ENCODE data around the gene KCNN2.

The KCNN2 gene

DNA sequence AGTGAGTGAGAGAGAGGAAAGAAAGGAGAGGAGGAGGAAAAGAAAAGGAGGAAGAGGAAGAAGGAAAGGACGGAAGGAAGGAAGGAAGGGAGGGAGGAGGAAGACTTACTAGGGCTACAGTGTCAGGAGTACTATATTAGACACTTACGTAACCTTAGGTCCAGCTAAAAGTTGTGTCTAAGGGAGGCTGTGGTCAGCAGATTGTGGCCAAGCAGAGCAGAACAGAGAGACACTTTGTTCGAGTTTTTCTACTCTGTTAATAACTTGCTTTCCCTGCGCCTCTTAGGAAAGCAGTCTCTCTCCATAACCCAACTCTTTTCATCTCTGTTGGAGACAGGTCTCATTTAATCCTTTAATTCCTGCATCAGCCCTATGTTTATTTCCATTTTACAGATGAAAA is 138.9 kb downstream of the KCNN2 start:
- no peak overlapping the region for H3K27ac ChIP-seq (ENCODE audit: low read depth, low read length, severe bottlenecking)
- 91 to 99% methylated on average over 1 to 4 of the region's 4 CpGs for WGBS, 2 experiments (ENCODE audit: insufficient coverage in 2 of 2)

DNA sequence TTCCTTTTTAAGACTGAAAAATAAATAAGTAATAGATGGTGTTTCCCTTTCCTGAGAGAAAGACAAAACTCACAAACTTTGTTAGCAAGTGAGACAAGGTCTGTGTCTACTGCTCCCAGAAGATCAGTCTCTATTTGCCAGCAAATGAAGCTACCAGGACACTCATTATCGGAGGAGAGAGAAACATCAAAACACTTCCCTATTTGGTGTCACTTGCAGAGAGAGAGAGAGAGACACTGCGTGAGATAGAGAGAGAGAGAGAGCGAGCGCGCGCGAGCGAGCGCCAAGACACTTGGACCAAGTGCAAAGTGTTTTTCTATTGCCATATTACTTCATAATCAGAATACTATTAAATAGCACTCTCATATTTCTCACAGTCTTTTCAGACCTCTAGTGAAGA is 142.7 kb downstream of the KCNN2 start:
- Histone ChIP-seq H3K27ac (ENCODE audit: low read depth, low read length, severe bottlenecking) (no peak overlapping the region), H3K36me3 (ENCODE audit: control insufficient read depth, insufficient read depth, low read length) (no peaks in the 10 kb centered on the region), H3K4me3 (ENCODE audit: extremely low read depth, insufficient read depth, low read length, poor library complexity, severe bottlenecking) (no peak overlapping the region), H3K9me3 (ENCODE audit: control insufficient read depth, low read length) (no peaks in the 10 kb centered on the region), H3K4me1 (ENCODE audit: control insufficient read depth, insufficient read depth, low read length, poor library complexity, severe bottlenecking) (no peaks in the 10 kb centered on the region)
- WGBS, 2 experiments (ENCODE audit: insufficient coverage in 2 of 2), result no CpG with 5 or more reads among the region's 9 CpGs

More for the DNA sequence above, 138.9 kb downstream of the KCNN2 start:
- no peaks in the 10 kb centered on the region for H3K9me3 ChIP-seq (ENCODE audit: control insufficient read depth, low read length)
- no peaks in the 10 kb centered on the region for H3K36me3 ChIP-seq (ENCODE audit: control insufficient read depth, insufficient read depth, low read length)
- H3K4me1 ChIP-seq (ENCODE audit: control insufficient read depth, insufficient read depth, low read length, poor library complexity, severe bottlenecking), result no peaks in the 10 kb centered on the region
- H3K4me3 ChIP-seq (ENCODE audit: extremely low read depth, insufficient read depth, low read length, poor library complexity, severe bottlenecking), result no peak overlapping the region

DNA sequence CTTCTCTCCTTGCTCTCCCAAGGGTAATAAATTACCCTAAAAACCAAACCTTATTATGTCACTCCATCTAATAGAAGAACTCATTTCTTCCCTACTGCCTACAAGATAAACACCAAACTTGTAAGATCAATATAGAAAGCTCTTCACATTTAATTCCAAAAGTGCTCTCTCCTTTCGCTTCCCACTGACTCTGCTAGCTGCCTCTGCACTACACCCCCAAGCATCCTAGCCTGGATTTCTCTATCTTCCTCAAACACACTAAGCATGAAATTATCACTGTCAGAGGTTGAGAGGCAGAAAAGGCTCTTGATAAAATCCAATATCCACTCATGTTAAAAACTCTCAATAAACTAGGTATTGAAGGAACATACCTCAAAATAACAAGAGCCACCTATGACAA is 162.4 kb downstream of the KCNN2 start:
- no peaks in the 10 kb centered on the region for H3K4me1 ChIP-seq (ENCODE audit: control insufficient read depth, insufficient read depth, low read length, poor library complexity, severe bottlenecking)
- H3K36me3 ChIP-seq (ENCODE audit: control insufficient read depth, insufficient read depth, low read length), result no peaks in the 10 kb centered on the region
- WGBS, 2 experiments (ENCODE audit: insufficient coverage in 2 of 2), result 100% methylated on average over 1 of the region's 1 CpG

DNA sequence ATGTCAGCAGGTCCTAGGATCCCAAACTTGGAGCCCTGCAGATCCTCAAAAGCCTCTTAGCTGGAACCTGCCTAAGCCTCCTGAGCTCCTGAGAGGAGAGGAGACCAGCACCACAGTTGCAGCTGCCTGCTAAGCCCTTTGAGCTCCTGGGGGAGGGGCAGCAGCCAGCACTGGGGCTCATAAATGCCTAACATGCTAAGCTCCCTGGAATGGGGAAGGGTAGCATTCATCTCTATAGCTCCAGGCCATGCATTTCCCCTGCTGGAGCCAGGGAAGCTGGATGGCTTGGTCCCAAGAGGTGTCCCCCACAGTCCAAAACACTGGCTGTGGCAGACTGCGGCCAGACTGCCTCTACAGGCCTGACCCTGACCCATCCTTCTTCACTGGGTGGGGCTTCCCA is 182.7 kb downstream of the KCNN2 start:
- Histone ChIP-seq H3K9me3 (ENCODE audit: control insufficient read depth, low read length) (no peaks in the 10 kb centered on the region), H3K36me3 (ENCODE audit: control insufficient read depth, insufficient read depth, low read length) (no peaks in the 10 kb centered on the region)
- WGBS, 2 experiments (ENCODE audit: insufficient coverage in 2 of 2), result 71 to 100% methylated on average over 1 of the region's 1 CpG

More for the DNA sequence above, 162.4 kb downstream of the KCNN2 start:
- Histone ChIP-seq H3K4me3 (ENCODE audit: extremely low read depth, insufficient read depth, low read length, poor library complexity, severe bottlenecking) (no peak overlapping the region), H3K9me3 (ENCODE audit: control insufficient read depth, low read length) (no peaks in the 10 kb centered on the region), H3K27ac (ENCODE audit: low read depth, low read length, severe bottlenecking) (no peak overlapping the region)

More for the DNA sequence above, 182.7 kb downstream of the KCNN2 start:
- Histone ChIP-seq H3K27ac (ENCODE audit: low read depth, low read length, severe bottlenecking) (no peak overlapping the region), H3K4me3 (ENCODE audit: extremely low read depth, insufficient read depth, low read length, poor library complexity, severe bottlenecking) (no peak overlapping the region), H3K4me1 (ENCODE audit: control insufficient read depth, insufficient read depth, low read length, poor library complexity, severe bottlenecking) (no peaks in the 10 kb centered on the region)

Measured in mesodermal cell (in vitro differentiated cells).